GDM1 (cell line): Measurements from ENCODE around the gene LMOD3.

ENCODE experiments used
- DNase-seq: peaks from one replicate; lab custom pipeline; 2025; lab: John Stamatoyannopoulos, UW

LMOD3 gene

GRCh38 chr3:69091389-69092029 is 30.9 kb downstream of the LMOD3 start:
- no peak for DNase-seq

- no peak for DNase-seq
These were observed 32.4 kb downstream of the LMOD3 start for GRCh38 chr3:69090021-69090420.

GRCh38 chr3:69088063-69088462 is 34.3 kb downstream of the LMOD3 start:
- no peak for DNase-seq

- no peak for DNase-seq
These were observed 35.2 kb downstream of the LMOD3 start for GRCh38 chr3:69087030-69087791.

- DNase-seq, result peak; percentile 59
These were observed 36.3 kb downstream of the LMOD3 start for GRCh38 chr3:69085833-69086722.

GRCh38 chr3:69085168-69085832 is 37.1 kb downstream of the LMOD3 start:
- DNase-seq, result no peak

- DNase-seq, result peak; percentile 92
These were observed 37.8 kb downstream of the LMOD3 start, which contains the start of gene ARL6IP5 for GRCh38 chr3:69084326-69085167. Gene ARL6IP5, plus strand, starts transcription at chr3:69084937. Its CDS starts 111 bp downstream, at chr3:69085048.

- DNase-seq, result peak; percentile 68
These were observed 39.6 kb downstream of the LMOD3 start for GRCh38 chr3:69082805-69083204.

GRCh38 chr3:69082361-69082760 is 40.0 kb downstream of the LMOD3 start:
- no peak for DNase-seq

- peak; percentile 36 for DNase-seq
These were observed 40.7 kb downstream of the LMOD3 start for GRCh38 chr3:69081583-69082262.

GRCh38 chr3:69080233-69080920 is 42.0 kb downstream of the LMOD3 start, which contains the start of gene UBA3:
Gene UBA3, minus strand, starts transcription at chr3:69080365. Its CDS starts 12 bp downstream, at chr3:69080353.
- DNase-seq, result peak; percentile 80

- no peak for DNase-seq
These were observed 42.9 kb downstream of the LMOD3 start for GRCh38 chr3:69079269-69080159.

- no peak for DNase-seq
These were observed 49.5 kb downstream of the LMOD3 start for GRCh38 chr3:69072928-69073327.

- DNase-seq, result no peak
These were observed 56.3 kb downstream of the LMOD3 start for GRCh38 chr3:69066121-69066520.

GRCh38 chr3:69065318-69065964 is 57.0 kb downstream of the LMOD3 start:
- no peak for DNase-seq

GRCh38 chr3:69063636-69064035 is 58.8 kb downstream of the LMOD3 start:
- no peak for DNase-seq

GRCh38 chr3:69059688-69060087 is 62.7 kb downstream of the LMOD3 start:
- DNase-seq, result no peak

- no peak for DNase-seq
These were observed 63.5 kb downstream of the LMOD3 start for GRCh38 chr3:69058947-69059224.
